Cortex of kidney (tissue), 1 donor: ENCODE data around the gene USP37.

Experiments
- DNase-seq: peaks from one replicate; lab custom pipeline; 2025; lab: John Stamatoyannopoulos, UW

The USP37 gene

GRCh38 chr2:218431878-218432277 lies 136.3 kb downstream of the USP37 start:
- DNase-seq = no peak

GRCh38 chr2:218430721-218431120 lies 137.4 kb downstream of the USP37 start:
- DNase-seq = no peak

GRCh38 chr2:218429911-218430692 lies 138.0 kb downstream of the USP37 start:
- no peak for DNase-seq

- no peak for DNase-seq
Measured at GRCh38 chr2:218428846-218429558, 139.1 kb downstream of the USP37 start.

GRCh38 chr2:218427741-218428140 lies 140.4 kb downstream of the USP37 start:
- DNase-seq = no peak

- no peak for DNase-seq
Measured at GRCh38 chr2:218425531-218425930, 142.6 kb downstream of the USP37 start.

GRCh38 chr2:218423584-218423983 lies 144.6 kb downstream of the USP37 start:
- no peak for DNase-seq

GRCh38 chr2:218422403-218423086 lies 145.6 kb downstream of the USP37 start:
- DNase-seq = no peak

GRCh38 chr2:218421027-218421426 lies 147.1 kb downstream of the USP37 start:
- DNase-seq = no peak

- DNase-seq = no peak
Measured at GRCh38 chr2:218419630-218420216, 148.4 kb downstream of the USP37 start.

- DNase-seq = no peak
Measured at GRCh38 chr2:218418717-218419458, 149.3 kb downstream of the USP37 start, which contains the start of gene VIL1. TSS of gene VIL1 (plus strand) at chr2:218419123. CDS start at chr2:218423779, 4,656 bp downstream.

- DNase-seq = no peak
Measured at GRCh38 chr2:218418321-218418716, 149.8 kb downstream of the USP37 start.

- DNase-seq = no peak
Measured at GRCh38 chr2:218407717-218408116, 160.4 kb downstream of the USP37 start.

- no peak for DNase-seq
Measured at GRCh38 chr2:218406949-218407618, 161.1 kb downstream of the USP37 start.

GRCh38 chr2:218406209-218406948 lies 161.8 kb downstream of the USP37 start:
- peak; percentile 78 for DNase-seq

GRCh38 chr2:218405746-218406208 lies 162.4 kb downstream of the USP37 start:
- no peak for DNase-seq

GRCh38 chr2:218405086-218405745 lies 162.9 kb downstream of the USP37 start:
- DNase-seq = no peak

GRCh38 chr2:218404351-218405085 lies 163.6 kb downstream of the USP37 start:
- no peak for DNase-seq

GRCh38 chr2:218403810-218404209 lies 164.3 kb downstream of the USP37 start:
- DNase-seq = no peak
